ENCODE results near the gene HNRNPF. TPM values are rescaled to one million over a fixed set of nuclear protein-coding genes. Genes with fewer than 3 reads are reported as not detected.

Gene HNRNPF
- total RNA-seq, 2 donors from 2014 or later: 283 to 299 TPM

- WGBS, 2 experiments (ENCODE audit: insufficient coverage in 1 of 2, insufficient read length in 1 of 2): 93% methylated on average over 1 of the region's 1 CpG; no CpG with 5 or more reads in 1 of the 2 experiments
- no peak overlapping the region for H3K4me3 Mint-ChIP-seq
- H3K9me3 Mint-ChIP-seq: no peaks in the 10 kb centered on the region
- Histone ChIP-seq H3K27me3 (ENCODE audit: control insufficient read depth, insufficient read depth, low read length, poor library complexity, severe bottlenecking) (no peaks in the 10 kb centered on the region), H3K9me3 (ENCODE audit: control insufficient read depth, low read length) (no peaks in the 10 kb centered on the region), H3K4me3 (ENCODE audit: low read length) (no peak overlapping the region), H3K9ac (ENCODE audit: extremely low read depth, low read length, poor library complexity, severe bottlenecking) (no peak overlapping the region), H3K4me1 (ENCODE audit: control insufficient read depth, insufficient read depth, low read length) (peaks cover 16% of the 10 kb centered on the region), H3K36me3 (ENCODE audit: control insufficient read depth, insufficient read depth, low read length) (no peaks in the 10 kb centered on the region), H3K27ac (ENCODE audit: low read depth, low read length) (no peak overlapping the region)
- no peaks in the 10 kb centered on the region for H3K36me3 Mint-ChIP-seq (ENCODE audit: low read depth)
- peaks cover 1% of the 10 kb centered on the region for H3K27me3 Mint-ChIP-seq (ENCODE audit: insufficient read depth)
- H3K27ac Mint-ChIP-seq: no peak overlapping the region
- DNase-seq: no peak
- TF ChIP-seq, protein P1, sequence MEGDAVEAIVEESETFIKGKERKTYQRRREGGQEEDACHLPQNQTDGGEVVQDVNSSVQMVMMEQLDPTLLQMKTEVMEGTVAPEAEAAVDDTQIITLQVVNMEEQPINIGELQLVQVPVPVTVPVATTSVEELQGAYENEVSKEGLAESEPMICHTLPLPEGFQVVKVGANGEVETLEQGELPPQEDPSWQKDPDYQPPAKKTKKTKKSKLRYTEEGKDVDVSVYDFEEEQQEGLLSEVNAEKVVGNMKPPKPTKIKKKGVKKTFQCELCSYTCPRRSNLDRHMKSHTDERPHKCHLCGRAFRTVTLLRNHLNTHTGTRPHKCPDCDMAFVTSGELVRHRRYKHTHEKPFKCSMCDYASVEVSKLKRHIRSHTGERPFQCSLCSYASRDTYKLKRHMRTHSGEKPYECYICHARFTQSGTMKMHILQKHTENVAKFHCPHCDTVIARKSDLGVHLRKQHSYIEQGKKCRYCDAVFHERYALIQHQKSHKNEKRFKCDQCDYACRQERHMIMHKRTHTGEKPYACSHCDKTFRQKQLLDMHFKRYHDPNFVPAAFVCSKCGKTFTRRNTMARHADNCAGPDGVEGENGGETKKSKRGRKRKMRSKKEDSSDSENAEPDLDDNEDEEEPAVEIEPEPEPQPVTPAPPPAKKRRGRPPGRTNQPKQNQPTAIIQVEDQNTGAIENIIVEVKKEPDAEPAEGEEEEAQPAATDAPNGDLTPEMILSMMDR (conservative IDR thresholded peaks at IDR 0.05): no peak
- H3K4me1 Mint-ChIP-seq: peaks cover 28% of the 10 kb centered on the region
Observed at GRCh38 chr10:43372765-43373361, 36.1 kb downstream of the HNRNPF start.

GRCh38 chr10:43371418-43371817 is 37.6 kb downstream of the HNRNPF start, which contains the start of gene FXYD4:
FXYD4 (plus strand) TSS chr10:43371636; CDS start chr10:43373747, 2,111 bp downstream.
- H3K4me3 ChIP-seq (ENCODE audit: low read length): no peak within 1 kb of the TSS
- Mint-ChIP-seq H3K9me3 (no peaks in the 10 kb centered on the region), H3K36me3 (ENCODE audit: low read depth) (no peaks in the 10 kb centered on the region), H3K27ac (no peak within 1 kb of the TSS), H3K27me3 (ENCODE audit: insufficient read depth) (peaks cover 1% of the 10 kb centered on the region), H3K4me3 (no peak within 1 kb of the TSS), H3K4me1 (peaks cover 16% of the 10 kb centered on the region)
- H3K36me3 ChIP-seq (ENCODE audit: control insufficient read depth, insufficient read depth, low read length): no peaks in the 10 kb centered on the region
- H3K27me3 ChIP-seq (ENCODE audit: control insufficient read depth, insufficient read depth, low read length, poor library complexity, severe bottlenecking): no peaks in the 10 kb centered on the region
- peaks cover 14% of the 10 kb centered on the region for H3K4me1 ChIP-seq (ENCODE audit: control insufficient read depth, insufficient read depth, low read length)
- no peak within 1 kb of the TSS for H3K9ac ChIP-seq (ENCODE audit: extremely low read depth, low read length, poor library complexity, severe bottlenecking)
- H3K27ac ChIP-seq (ENCODE audit: low read depth, low read length): no peak within 1 kb of the TSS
- 87 to 93% methylated on average over 6 to 13 of the region's 13 CpGs for WGBS, 2 experiments (ENCODE audit: insufficient coverage in 1 of 2, insufficient read length in 1 of 2)
- TF ChIP-seq, protein P1 (conservative IDR thresholded peaks at IDR 0.05): no peak
- no peak for DNase-seq
- no peaks in the 10 kb centered on the region for H3K9me3 ChIP-seq (ENCODE audit: control insufficient read depth, low read length)

GRCh38 chr10:43370671-43371215 is 38.2 kb downstream of the HNRNPF start:
- Histone ChIP-seq H3K27ac (ENCODE audit: low read depth, low read length) (no peak overlapping the region), H3K4me1 (ENCODE audit: control insufficient read depth, insufficient read depth, low read length) (peaks cover 14% of the 10 kb centered on the region), H3K27me3 (ENCODE audit: control insufficient read depth, insufficient read depth, low read length, poor library complexity, severe bottlenecking) (no peaks in the 10 kb centered on the region), H3K36me3 (ENCODE audit: control insufficient read depth, insufficient read depth, low read length) (no peaks in the 10 kb centered on the region), H3K4me3 (ENCODE audit: low read length) (no peak overlapping the region), H3K9me3 (ENCODE audit: control insufficient read depth, low read length) (no peaks in the 10 kb centered on the region), H3K9ac (ENCODE audit: extremely low read depth, low read length, poor library complexity, severe bottlenecking) (no peak overlapping the region)
- H3K27ac Mint-ChIP-seq: no peak overlapping the region
- WGBS, 2 experiments (ENCODE audit: insufficient coverage in 1 of 2, insufficient read length in 1 of 2): 83 to 91% methylated on average over 3 to 9 of the region's 9 CpGs
- no peaks in the 10 kb centered on the region for H3K9me3 Mint-ChIP-seq
- DNase-seq: no peak
- H3K27me3 Mint-ChIP-seq (ENCODE audit: insufficient read depth): peaks cover 1% of the 10 kb centered on the region
- TF ChIP-seq, protein P1 (conservative IDR thresholded peaks at IDR 0.05): no peak
- H3K4me3 Mint-ChIP-seq: no peak overlapping the region
- peaks cover 14% of the 10 kb centered on the region for H3K4me1 Mint-ChIP-seq
- no peaks in the 10 kb centered on the region for H3K36me3 Mint-ChIP-seq (ENCODE audit: low read depth)
